ENCODE results near the gene ACTBL2. TPM values are rescaled to one million over a fixed set of nuclear protein-coding genes. Genes with fewer than 3 reads are reported as not detected.

ACTBL2 gene
- total and polyA plus RNA-seq, 2 donors (not counting 1 experiment from before 2014, with no cell fraction given): 0.03 TPM; not detected in 1

GRCh38 chr5:57445006-57445704, 37.5 kb downstream of the ACTBL2 start:
- Histone ChIP-seq H4K20me1 (ENCODE audit: control insufficient read depth, extremely low read depth, insufficient read depth, low read length) (no peaks in the 10 kb centered on the region), H3K4me1 (ENCODE audit: control insufficient read depth, extremely low read depth, insufficient read depth, low read length) (peaks cover 14% of the 10 kb centered on the region), H3K27ac (ENCODE audit: insufficient read depth, low read length) (no peak overlapping the region), H3K36me3 (ENCODE audit: control insufficient read depth, insufficient read depth, low read length) (no peaks in the 10 kb centered on the region), H3K79me2 (ENCODE audit: control insufficient read depth, insufficient read depth, low read length) (no peaks in the 10 kb centered on the region), H3K4me3 (replicated peaks in 1 of 4; ENCODE audit: control extremely low read depth in 1 of 4, insufficient read depth in 1 of 4, low read depth in 3 of 4, low read length in 4 of 4) (no peak overlapping the region), H3K4me2 (ENCODE audit: extremely low read depth, insufficient read depth, low read length) (no peak overlapping the region), H3K27me3 (ENCODE audit: control insufficient read depth, insufficient read depth, low read length) (no peaks in the 10 kb centered on the region), H3K9me3 (ENCODE audit: control insufficient read depth, insufficient read depth, low read depth, low read length) (no peaks in the 10 kb centered on the region), H2AFZ (ENCODE audit: low read length) (no peak overlapping the region), H3K9ac (ENCODE audit: insufficient read depth, low read length) (no peak overlapping the region)
- no peak for DNase-seq (ENCODE audit: low read depth in 2 of 2)
- TF ChIP-seq CTCF (conservative IDR thresholded peaks at IDR 0.05 in 1 of 2, IDR thresholded peaks at IDR 0.05 in 1 of 2; ENCODE audit: low read depth in 1 of 2, low read length in 2 of 2) (no peak), EZH2 (IDR thresholded peaks at IDR 0.05; ENCODE audit: low read length, missing control alignments) (no peak)

GRCh38 chr5:57442080-57442839, 40.4 kb downstream of the ACTBL2 start:
- TF ChIP-seq CTCF (conservative IDR thresholded peaks at IDR 0.05 in 1 of 2, IDR thresholded peaks at IDR 0.05 in 1 of 2; ENCODE audit: low read depth in 1 of 2, low read length in 2 of 2): no peak
- Histone ChIP-seq H3K4me2 (ENCODE audit: extremely low read depth, insufficient read depth, low read length) (peak overlapping the region; percentile 48), H3K9me3 (ENCODE audit: control insufficient read depth, insufficient read depth, low read depth, low read length) (no peaks in the 10 kb centered on the region), H3K79me2 (ENCODE audit: control insufficient read depth, insufficient read depth, low read length) (no peaks in the 10 kb centered on the region), H3K27me3 (ENCODE audit: control insufficient read depth, insufficient read depth, low read length) (no peaks in the 10 kb centered on the region), H3K36me3 (ENCODE audit: control insufficient read depth, insufficient read depth, low read length) (no peaks in the 10 kb centered on the region), H2AFZ (ENCODE audit: low read length) (no peak overlapping the region), H3K4me3 (replicated peaks in 1 of 4; ENCODE audit: control extremely low read depth in 1 of 4, insufficient read depth in 1 of 4, low read depth in 3 of 4, low read length in 4 of 4) (no peak overlapping the region), H3K4me1 (ENCODE audit: control insufficient read depth, extremely low read depth, insufficient read depth, low read length) (peaks cover 21% of the 10 kb centered on the region), H3K9ac (ENCODE audit: insufficient read depth, low read length) (no peak overlapping the region), H3K27ac (ENCODE audit: insufficient read depth, low read length) (peak overlapping the region; percentile 72), H4K20me1 (ENCODE audit: control insufficient read depth, extremely low read depth, insufficient read depth, low read length) (no peaks in the 10 kb centered on the region)
- peak; percentile 85 to 97 for DNase-seq (ENCODE audit: low read depth in 2 of 2)

- no peak for TF ChIP-seq EZH2 (IDR thresholded peaks at IDR 0.05; ENCODE audit: low read length, missing control alignments)
- TF ChIP-seq CTCF (conservative IDR thresholded peaks at IDR 0.05 in 1 of 2, IDR thresholded peaks at IDR 0.05 in 1 of 2; ENCODE audit: low read depth in 1 of 2, low read length in 2 of 2): no peak
- Histone ChIP-seq H3K9ac (ENCODE audit: insufficient read depth, low read length) (no peak overlapping the region), H3K27ac (ENCODE audit: insufficient read depth, low read length) (peak overlapping the region; percentile 72), H2AFZ (ENCODE audit: low read length) (no peak overlapping the region), H3K4me2 (ENCODE audit: extremely low read depth, insufficient read depth, low read length) (peak overlapping the region; percentile 41), H3K36me3 (ENCODE audit: control insufficient read depth, insufficient read depth, low read length) (no peaks in the 10 kb centered on the region), H4K20me1 (ENCODE audit: control insufficient read depth, extremely low read depth, insufficient read depth, low read length) (no peaks in the 10 kb centered on the region), H3K9me3 (ENCODE audit: control insufficient read depth, insufficient read depth, low read depth, low read length) (no peaks in the 10 kb centered on the region), H3K27me3 (ENCODE audit: control insufficient read depth, insufficient read depth, low read length) (no peaks in the 10 kb centered on the region), H3K79me2 (ENCODE audit: control insufficient read depth, insufficient read depth, low read length) (no peaks in the 10 kb centered on the region), H3K4me3 (replicated peaks in 1 of 4; ENCODE audit: control extremely low read depth in 1 of 4, insufficient read depth in 1 of 4, low read depth in 3 of 4, low read length in 4 of 4) (no peak overlapping the region), H3K4me1 (ENCODE audit: control insufficient read depth, extremely low read depth, insufficient read depth, low read length) (peaks cover 22% of the 10 kb centered on the region)
- DNase-seq (ENCODE audit: low read depth in 2 of 2): peak; percentile 96 to 99
These were observed 41.1 kb downstream of the ACTBL2 start for GRCh38 chr5:57441557-57441956.

Measured in fibroblast of lung (primary cell).